Heart right ventricle (tissue), 16 donors: ENCODE data around the gene PLD4. TPM values are rescaled to one million over a fixed set of nuclear protein-coding genes. Genes with fewer than 3 reads are reported as not detected.

ENCODE experiments used
- ATAC-seq, 8 donors: fragments of 200-7000 bp; cut with Tn5 transposase; one replicate each; pipeline ENCODE4 v1.9.1; 2020; ENCODE audit warnings: mild to moderate bottlenecking in 8 of 8, moderate library complexity in 8 of 8, moderate number of reproducible peaks in 1 of 8
- DNase-seq, 2 donors: peaks; one replicate each; pipeline ENCODE4 v3.0.0-alpha.2; 2020
- H3K27ac ChIP-seq, 10 donors: fragments of 200-600 bp; sonication (generic) in 2 of 10; one replicate each; pipeline versions ENCODE4 v1.5.0 to v1.8.0; 2020 to 2022; ENCODE audit warnings: mild to moderate bottlenecking in 3 of 10
- H3K27me3 ChIP-seq, 7 donors: fragments of 200-600 bp; one replicate each; pipeline ENCODE4 v1.8.0; 2021 to 2022; ENCODE audit warnings: mild to moderate bottlenecking in 2 of 7
- H3K36me3 ChIP-seq, 9 donors: fragments of 200-600 bp; sonication (generic) in 1 of 9; one replicate each; pipeline versions ENCODE4 v1.5.0 to v1.8.0; 2020 to 2022; ENCODE audit warnings: mild to moderate bottlenecking in 2 of 9
- H3K4me1 ChIP-seq, 9 donors: fragments of 200-600 bp; sonication (generic) in 1 of 9; one replicate each; pipeline versions ENCODE4 v1.5.0 to v1.8.0; 2020 to 2022; ENCODE audit warnings: mild to moderate bottlenecking in 4 of 9
- H3K4me3 ChIP-seq, 10 donors: fragments of 200-600 bp; sonication (generic) in 2 of 10; one replicate each; pipeline versions ENCODE4 v1.5.0 to v1.8.0; 2020 to 2022; ENCODE audit warnings: mild to moderate bottlenecking in 7 of 10, moderate library complexity in 2 of 10
- H3K9me3 ChIP-seq, 11 donors: fragments of 200-600 bp in 10 of 11; sonication (generic) in 2 of 11; one replicate each; pipeline versions ENCODE4 v1.5.0 to v1.8.0; 2013 to 2022; ENCODE audit warnings: mild to moderate bottlenecking in 2 of 11, control low read depth in 1 of 11, moderate library complexity in 1 of 11
- WGBS, 2 donors: extraction: QIAGEN DNeasy Blood & Tissue Kit; methylation state at CpG; one replicate each; pipeline ENCODE4 v1.1.7; 2013; ENCODE audit warnings: inconsistent platforms in 1 of 2; 5-methylcytosine and 5-hydroxymethylcytosine counted together
- intact Hi-C, 10 donors: fragments of 100-400 bp; cut with DNase I; formaldehyde crosslinking; loops; one replicate each; pipeline versions ENCODE4 v1.11.1 to v1.14.2; 2022
- polyA plus RNA-seq, 2 donors: library from polyadenylated mRNA; stranded (reverse); fragments of 200-250 nt; gene quantifications; one replicate each; pipeline ENCODE4 v1.2.3, GENCODE V29; 2013
- total RNA-seq, 10 donors: library from RNA; stranded (reverse); fragmentation: NEBNext Ultra II Directional in 3 of 10; extraction: Animal tissue kit (Norgen Biotek cat#: 25700) in 3 of 10; gene quantifications; one replicate each; pipeline versions ENCODE4 v1.2.1 to v1.2.4, GENCODE V29; 2021 to 2023
- TF ChIP-seq, protein P1 (sequence below), 9 donors: fragments of 200-600 bp; sonication (generic) in 2 of 9; IDR thresholded peaks; one replicate each; pipeline versions ENCODE4 v1.5.0 to v1.8.0; 2021 to 2022; ENCODE audit warnings: antibody characterized with exemption in 9 of 9, mild to moderate bottlenecking in 5 of 9, moderate library complexity in 1 of 9
- donor health status: Arrhythmogenic right ventricular cardiomyopathy.
- donor health status: ischemic (EF 13 %, LVEDD 7.1; RV severe dilation, severe dysfunction).
- donor health status: healthy with polysubstance abuse.
- donor health status: DM: no; HTN: yes; CAD: no.
- donor health status: DM: no; HTN: no; CAD: no.
- donor health status: ischemic (EF 25% LVEDD 6.9; RV normal size, moderate dysfunction).
- donor health status: ischemic (EF 25% LVEDD 5.7; RV mildly dilated, moderate dysfunction).
- donor health status: healthy.
- donor health status: DM: yes; HTN: yes; CAD: no.
- donor health status: Ischemic cardiomyopathy.
- donor health status: ischemic (EF 35%, LVEDD 5.7; RV mildly dilated, moderate dysfunction).
- donor health status: nonischemic (EF 11% LVEDD 7.7; RV severe dilation, severe dysfunction).
- donor health status: DM: yes; HTN: yes; CAD: no.
- donor health status: PGD.
- donor health status: ischemic (EF 29% LVEDD 5.4; RV normal size, mild dysfunction).
- donor health status: nonischemic (EF 23%, LVEDD 6.1; RV moderate dilation, normal function).

Gene PLD4
- total and polyA plus RNA-seq, 12 donors: 0.07 to 0.91 (median 0.47) TPM; not detected in 1

DNA sequence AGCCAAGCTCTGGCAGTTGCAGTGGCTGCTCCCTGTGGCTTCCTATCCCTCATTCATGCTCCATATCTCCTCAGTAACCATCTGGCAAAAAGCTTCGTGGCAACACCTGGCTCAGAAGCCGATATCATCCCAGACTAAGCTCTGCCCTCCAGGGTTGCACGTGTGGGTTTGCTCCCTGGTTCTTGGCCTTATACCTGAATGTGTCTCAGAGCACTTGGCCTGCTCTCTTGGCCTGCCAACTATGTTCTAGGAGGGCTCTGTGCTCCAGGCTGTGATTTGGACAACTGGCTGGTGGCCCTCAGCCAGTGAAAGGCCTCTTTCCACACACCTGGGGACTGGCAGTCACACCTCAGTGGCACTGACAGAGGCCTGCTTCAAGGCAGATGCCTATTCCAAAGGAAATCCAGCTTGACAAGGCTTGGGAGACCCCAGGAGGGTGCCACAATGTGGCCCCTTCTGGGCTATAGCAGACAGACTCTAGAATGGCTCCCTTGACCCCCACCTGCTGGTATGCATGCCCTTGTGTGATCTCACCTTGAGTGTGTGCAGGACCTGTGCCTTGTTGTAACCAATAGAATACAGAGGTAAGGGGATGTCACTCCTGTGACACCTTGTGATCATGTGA is 10.5 kb downstream of the PLD4 start:
- peaks cover 0 to 39% (median 8%) of the 10 kb centered on the region in 7 donors for H3K27me3 ChIP-seq
- 77 to 91% methylated on average over 3 of the region's 3 CpGs for WGBS, 2 donors

DNA sequence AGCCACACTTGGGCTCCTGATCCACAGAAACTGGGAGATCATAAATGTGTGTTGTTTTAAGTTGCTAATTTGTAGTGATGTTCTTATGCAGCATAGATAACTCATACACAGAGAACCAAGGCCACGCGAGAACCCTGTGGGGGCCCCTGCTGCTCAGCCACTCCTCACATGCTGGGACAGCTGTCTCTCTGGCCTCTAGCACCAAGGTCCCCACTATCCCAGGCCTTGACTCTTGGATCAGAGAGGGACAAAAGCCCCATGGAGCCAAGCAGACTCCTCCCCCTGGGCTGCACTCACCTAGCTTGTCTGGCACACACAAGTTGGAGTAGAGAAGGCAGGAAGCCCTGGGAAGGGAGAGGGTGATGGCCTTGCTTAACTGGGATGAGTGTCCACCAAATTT is 11.3 kb downstream of the PLD4 start:
- ATAC-seq (no peak), DNase-seq (no peak)
- intact Hi-C loops: no loop called here
- Histone ChIP-seq H3K27ac (no peak overlapping the region), H3K36me3 (peaks cover 0 to 4% (median 0%) of the 10 kb centered on the region in 9 donors), H3K4me3 (no peak overlapping the region), H3K27me3 (peaks cover 0 to 39% (median 8%) of the 10 kb centered on the region in 7 donors), H3K9me3 (no peaks in the 10 kb centered on the region), H3K4me1 (peaks cover 6 to 18% (median 14%) of the 10 kb centered on the region in 9 donors)
- WGBS, 2 donors: 39 to 94% methylated on average over 2 of the region's 2 CpGs
- TF ChIP-seq, protein P1, sequence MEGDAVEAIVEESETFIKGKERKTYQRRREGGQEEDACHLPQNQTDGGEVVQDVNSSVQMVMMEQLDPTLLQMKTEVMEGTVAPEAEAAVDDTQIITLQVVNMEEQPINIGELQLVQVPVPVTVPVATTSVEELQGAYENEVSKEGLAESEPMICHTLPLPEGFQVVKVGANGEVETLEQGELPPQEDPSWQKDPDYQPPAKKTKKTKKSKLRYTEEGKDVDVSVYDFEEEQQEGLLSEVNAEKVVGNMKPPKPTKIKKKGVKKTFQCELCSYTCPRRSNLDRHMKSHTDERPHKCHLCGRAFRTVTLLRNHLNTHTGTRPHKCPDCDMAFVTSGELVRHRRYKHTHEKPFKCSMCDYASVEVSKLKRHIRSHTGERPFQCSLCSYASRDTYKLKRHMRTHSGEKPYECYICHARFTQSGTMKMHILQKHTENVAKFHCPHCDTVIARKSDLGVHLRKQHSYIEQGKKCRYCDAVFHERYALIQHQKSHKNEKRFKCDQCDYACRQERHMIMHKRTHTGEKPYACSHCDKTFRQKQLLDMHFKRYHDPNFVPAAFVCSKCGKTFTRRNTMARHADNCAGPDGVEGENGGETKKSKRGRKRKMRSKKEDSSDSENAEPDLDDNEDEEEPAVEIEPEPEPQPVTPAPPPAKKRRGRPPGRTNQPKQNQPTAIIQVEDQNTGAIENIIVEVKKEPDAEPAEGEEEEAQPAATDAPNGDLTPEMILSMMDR (IDR thresholded peaks at IDR 0.05): no peak

More for the DNA sequence above, 10.5 kb downstream of the PLD4 start:
- TF ChIP-seq, protein P1 (IDR thresholded peaks at IDR 0.05): no peak
- intact Hi-C loops: no loop called here
- no peak overlapping the region for H3K4me3 ChIP-seq
- peaks cover 6 to 18% (median 14%) of the 10 kb centered on the region in 9 donors for H3K4me1 ChIP-seq
- ATAC-seq: no peak
- DNase-seq: no peak
- no peak overlapping the region for H3K27ac ChIP-seq
- no peaks in the 10 kb centered on the region for H3K36me3 ChIP-seq
- no peaks in the 10 kb centered on the region for H3K9me3 ChIP-seq

DNA sequence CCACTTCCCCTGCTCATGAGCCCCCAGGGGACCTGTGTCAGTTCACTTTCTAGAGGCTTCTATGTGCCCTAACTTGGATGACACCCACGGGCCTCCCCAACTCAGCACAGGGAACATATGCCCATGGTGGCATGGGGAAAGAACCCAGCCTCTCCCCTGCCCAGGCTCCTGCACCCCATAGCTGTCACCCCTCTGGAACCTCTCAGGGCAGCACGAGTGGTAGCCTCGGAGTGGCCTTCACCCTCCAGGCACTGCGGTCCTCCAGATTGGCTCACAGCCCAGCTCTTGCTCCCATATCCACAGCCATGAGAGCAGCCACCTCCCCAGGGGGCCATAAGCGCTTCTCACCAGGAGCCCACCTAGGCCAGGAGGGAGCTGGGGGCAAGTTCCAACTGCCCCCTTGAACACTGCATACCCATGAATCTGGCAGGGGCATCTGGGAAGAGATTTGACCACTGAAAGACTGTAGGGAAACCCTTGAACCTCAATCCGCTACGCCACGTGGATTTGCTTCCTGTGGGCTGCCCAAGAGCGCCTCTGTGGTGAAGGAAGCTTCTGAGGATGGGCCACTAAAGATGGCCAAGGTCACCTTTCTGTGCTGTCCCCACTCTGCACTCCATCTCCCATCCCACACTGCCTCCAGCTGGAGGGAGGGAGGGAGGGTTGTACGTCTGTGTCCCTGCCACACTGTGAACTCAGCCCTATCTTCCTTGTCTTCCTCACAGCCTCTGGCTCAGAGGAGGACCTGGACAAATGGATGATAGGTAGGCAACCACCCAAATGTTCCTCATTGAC is 11.9 kb downstream of the PLD4 start:
- TF ChIP-seq, protein P1 (IDR thresholded peaks at IDR 0.05): no peak
- ATAC-seq (no peak), DNase-seq (no peak)
- 66 to 74% methylated on average over 10 of the region's 10 CpGs for WGBS, 2 donors
- peaks cover 6 to 18% (median 14%) of the 10 kb centered on the region in 9 donors for H3K4me1 ChIP-seq
- peaks cover 0 to 39% (median 8%) of the 10 kb centered on the region in 7 donors for H3K27me3 ChIP-seq
- no peaks in the 10 kb centered on the region for H3K9me3 ChIP-seq
- intact Hi-C loops: no loop called here
- no peak overlapping the region for H3K27ac ChIP-seq
- no peak overlapping the region for H3K4me3 ChIP-seq
- H3K36me3 ChIP-seq: peaks cover 0 to 4% (median 0%) of the 10 kb centered on the region in 9 donors

DNA sequence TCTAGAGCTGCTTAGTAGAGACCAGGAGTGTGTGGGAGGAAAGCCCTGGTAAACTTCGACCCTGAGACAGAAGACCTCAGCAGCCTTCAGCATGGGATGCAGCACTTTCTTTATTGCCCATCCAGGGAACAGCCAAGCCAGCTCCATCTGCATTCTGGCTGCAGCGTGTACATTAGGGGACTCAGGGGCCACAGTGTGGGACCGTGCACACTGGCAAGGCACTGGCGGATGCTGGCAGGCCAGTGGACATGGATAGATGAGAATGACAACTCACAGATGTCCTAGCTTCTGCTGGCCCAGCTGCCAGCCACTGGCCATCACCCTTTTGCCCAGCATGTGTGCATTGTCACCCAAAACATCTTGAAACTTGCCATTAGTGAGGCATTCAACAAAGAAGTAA is 12.5 kb downstream of the PLD4 start:
- H3K36me3 ChIP-seq: peaks cover 0 to 4% (median 0%) of the 10 kb centered on the region in 9 donors
- no peak overlapping the region for H3K27ac ChIP-seq
- H3K27me3 ChIP-seq: peaks cover 0 to 36% (median 8%) of the 10 kb centered on the region in 7 donors
- TF ChIP-seq, protein P1 (IDR thresholded peaks at IDR 0.05): no peak
- DNase-seq (no peak), ATAC-seq (no peak)
- WGBS, 2 donors: 81 to 86% methylated on average over 4 of the region's 4 CpGs
- H3K9me3 ChIP-seq: no peaks in the 10 kb centered on the region
- H3K4me1 ChIP-seq: peaks cover 6 to 14% (median 10%) of the 10 kb centered on the region in 9 donors
- no peak overlapping the region for H3K4me3 ChIP-seq
- intact Hi-C loops: no loop called here
